HEK293 (cell line): ENCODE results near the gene CHN1.

ENCODE experiments used
- CTCF ChIA-PET: fragments of 350-600 bp; formaldehyde crosslinking; extraction: SDS; loops from one replicate; lab custom pipeline; 2021; ENCODE audit warnings: antibody characterized with exemption; lab: Yijun Ruan, JAX
- POLR2A ChIA-PET: fragments of 300-600 bp; formaldehyde crosslinking; extraction: SDS; loops from one replicate; lab custom pipeline; 2020; ENCODE audit warnings: antibody characterized with exemption, inconsistent platforms; lab: Yijun Ruan, JAX
- H3K27ac ChIP-seq: fragments of 200-500 bp; sonication (Bioruptor generic); 2 replicates; pipeline ENCODE4 v1.5.1; 2014; ENCODE audit warnings: low read depth, low read length, control low read depth, inconsistent platforms; ENCODE audit errors: extremely low read depth
- H3K36me3 ChIP-seq, 2 experiments: fragments of 200-500 bp in 1 of 2; sonication (Bioruptor generic) in 1 of 2; 1 replicate in 1 of 2; 2 replicates in 1 of 2; pipeline ENCODE4 v1.5.1; 2014 to 2017; ENCODE audit warnings: inconsistent platforms in 2 of 2, low read length in 2 of 2; ENCODE audit not compliant: control insufficient read depth in 2 of 2, insufficient read depth in 1 of 2
- H3K4me1 ChIP-seq: fragments of 200-500 bp; sonication (Bioruptor generic); 2 replicates; pipeline ENCODE4 v1.5.1; 2014; ENCODE audit warnings: mild to moderate bottlenecking, low read length, inconsistent platforms; ENCODE audit not compliant: control insufficient read depth, insufficient read depth
- H3K4me3 ChIP-seq: 2 replicates; pipeline ENCODE4 v1.5.1; 2011; ENCODE audit warnings: low read depth, mild to moderate bottlenecking, control low read depth, low read length, moderate library complexity
- H3K9me3 ChIP-seq: fragments of 200-500 bp; sonication (Bioruptor generic); 2 replicates; pipeline ENCODE4 v1.5.1; 2014; ENCODE audit warnings: low read depth, low read length, inconsistent platforms; ENCODE audit not compliant: control insufficient read depth, insufficient read depth
- GLI4 ChIP-seq: fragments of 450-650 bp; formaldehyde crosslinking; IDR thresholded peaks from 2 replicates; pipeline ENCODE4 v1.5.1; 2016; ENCODE audit warnings: missing biosample characterization, missing genetic modification characterization
- GLIS1 ChIP-seq: fragments of 450-650 bp; formaldehyde crosslinking; IDR thresholded peaks from 2 replicates; pipeline ENCODE4 v1.5.1; 2016; ENCODE audit warnings: missing biosample characterization, missing genetic modification characterization
- HOXA7 ChIP-seq: sonication (generic); formaldehyde crosslinking; IDR thresholded peaks from 2 replicates; pipeline ENCODE4 v1.8.1; 2022; ENCODE audit warnings: missing genetic modification reagents, borderline replicate concordance
- INSM2 ChIP-seq: fragments of 450-650 bp; formaldehyde crosslinking; IDR thresholded peaks from 2 replicates; pipeline ENCODE4 v1.5.1; 2016; ENCODE audit warnings: missing biosample characterization, missing genetic modification characterization
- KLF9 ChIP-seq: fragments of 450-650 bp; formaldehyde crosslinking; IDR thresholded peaks from 2 replicates; pipeline ENCODE4 v1.5.1; 2016; ENCODE audit warnings: missing biosample characterization, missing genetic modification characterization, low read depth
- REST ChIP-seq: fragments of 450-650 bp; formaldehyde crosslinking; IDR thresholded peaks from 2 replicates; pipeline ENCODE4 v1.5.1; 2016; ENCODE audit warnings: missing biosample characterization, missing genetic modification characterization
- SALL2 ChIP-seq: fragments of 450-650 bp; formaldehyde crosslinking; IDR thresholded peaks from 2 replicates; pipeline ENCODE4 v1.5.0; 2017; ENCODE audit warnings: missing biosample characterization, mild to moderate bottlenecking, missing genetic modification characterization, borderline replicate concordance
- ZBTB17 ChIP-seq: fragments of 450-650 bp; formaldehyde crosslinking; IDR thresholded peaks from 2 replicates; pipeline ENCODE4 v1.5.1; 2016; ENCODE audit warnings: missing biosample characterization, missing genetic modification characterization
- ZNF239 ChIP-seq: fragments of 450-650 bp; formaldehyde crosslinking; IDR thresholded peaks from 2 replicates; pipeline ENCODE4 v1.5.1; 2016; ENCODE audit warnings: missing biosample characterization, missing genetic modification characterization
- ZNF280D ChIP-seq: fragments of 450-650 bp; formaldehyde crosslinking; IDR thresholded peaks from 2 replicates; pipeline ENCODE4 v1.5.1; 2016; ENCODE audit warnings: missing biosample characterization, missing genetic modification characterization
- ZNF488 ChIP-seq: fragments of 450-650 bp; formaldehyde crosslinking; IDR thresholded peaks from 2 replicates; pipeline ENCODE4 v1.5.1; 2016; ENCODE audit warnings: missing biosample characterization, missing genetic modification characterization
- ZNF548 ChIP-seq: fragments of 450-650 bp; formaldehyde crosslinking; IDR thresholded peaks from 2 replicates; pipeline ENCODE4 v1.5.1; 2016; ENCODE audit warnings: missing biosample characterization, missing genetic modification characterization
- ZNF549 ChIP-seq: fragments of 450-650 bp; IDR thresholded peaks from 2 replicates; pipeline ENCODE4 v1.5.1; 2018; ENCODE audit warnings: missing biosample characterization, missing genetic modification characterization, mild to moderate bottlenecking, inconsistent platforms, moderate library complexity
- ZNF560 ChIP-seq: fragments of 450-650 bp; formaldehyde crosslinking; IDR thresholded peaks from 2 replicates; pipeline ENCODE4 v1.5.1; 2017; ENCODE audit warnings: missing biosample characterization, missing genetic modification characterization, borderline replicate concordance
- ZNF596 ChIP-seq: fragments of 450-650 bp; IDR thresholded peaks from 2 replicates; pipeline ENCODE4 v1.5.0; 2018; ENCODE audit warnings: missing biosample characterization, mild to moderate bottlenecking, missing genetic modification characterization, moderate library complexity
- ZNF624 ChIP-seq: fragments of 450-650 bp; formaldehyde crosslinking; IDR thresholded peaks from 2 replicates; pipeline ENCODE4 v1.5.1; 2017; ENCODE audit warnings: missing biosample characterization, missing genetic modification characterization
- ZNF629 ChIP-seq: fragments of 450-650 bp; formaldehyde crosslinking; IDR thresholded peaks from 2 replicates; pipeline ENCODE4 v1.5.1; 2017; ENCODE audit warnings: missing biosample characterization, missing genetic modification characterization
- ZNF658 ChIP-seq: fragments of 450-650 bp; formaldehyde crosslinking; IDR thresholded peaks from 2 replicates; pipeline ENCODE4; 2016; ENCODE audit warnings: missing biosample characterization, missing genetic modification characterization
- ZNF670 ChIP-seq: fragments of 450-650 bp; formaldehyde crosslinking; IDR thresholded peaks from 2 replicates; pipeline ENCODE4 v1.5.1; 2016; ENCODE audit warnings: missing biosample characterization, missing genetic modification characterization, low read depth
- ZNF830 ChIP-seq: fragments of 450-650 bp; IDR thresholded peaks from 2 replicates; pipeline ENCODE4 v1.5.0; 2018; ENCODE audit warnings: missing biosample characterization, missing genetic modification characterization, low read depth, mild to moderate bottlenecking, moderate library complexity

CHN1 gene

GRCh38 chr2:174779361-174779928 is 225.7 kb downstream of the CHN1 start:
- POLR2A ChIA-PET = no interaction called here
- H3K9me3 ChIP-seq = no peaks in the 10 kb centered on the region
- H3K4me1 ChIP-seq = no peaks in the 10 kb centered on the region
- TF ChIP-seq ZNF549 (no peak), GLIS1 (tag by site-specific recombination) (no peak)
- H3K4me3 ChIP-seq = no peak overlapping the region
- no peak overlapping the region for H3K27ac ChIP-seq
- H3K36me3 ChIP-seq = no peaks in the 10 kb centered on the region
- CTCF ChIA-PET = interaction anchor here (0.6 kb wide), 1 partner anchor 83 kb away, joined by 3 read pairs; no protein-coding TSS in a partner anchor

- ChIA-PET CTCF (no interaction called here), POLR2A (no interaction called here)
- Histone ChIP-seq H3K4me1 (no peaks in the 10 kb centered on the region), H3K4me3 (no peak overlapping the region), H3K36me3 (no peaks in the 10 kb centered on the region), H3K9me3 (no peaks in the 10 kb centered on the region), H3K27ac (no peak overlapping the region)
- no peak for TF ChIP-seq HOXA7 (CRISPR knock-in tag)
- no peak for TF ChIP-seq ZNF624 (tag by site-specific recombination)
- TF ChIP-seq REST (tag by site-specific recombination) = no peak
- no peak for TF ChIP-seq SALL2 (tag by site-specific recombination)
- TF ChIP-seq ZNF830 (tag by site-specific recombination) = no peak
Measured at GRCh38 chr2:174778085-174778981, 226.8 kb downstream of the CHN1 start.

GRCh38 chr2:174777347-174778084 is 227.7 kb downstream of the CHN1 start:
- no peaks in the 10 kb centered on the region for H3K4me1 ChIP-seq
- CTCF ChIA-PET = interaction anchor here (0.5 to 1.3 kb wide), 5 partner anchors 11 to 304 kb away, joined by 3 to 6 read pairs (median 4); no protein-coding TSS in a partner anchor
- no peaks in the 10 kb centered on the region for H3K36me3 ChIP-seq
- POLR2A ChIA-PET = no interaction called here
- no peaks in the 10 kb centered on the region for H3K9me3 ChIP-seq
- no peak overlapping the region for H3K27ac ChIP-seq
- H3K4me3 ChIP-seq = no peak overlapping the region
- no peak for TF ChIP-seq ZBTB17 (tag by site-specific recombination)
- TF ChIP-seq INSM2 (tag by site-specific recombination) = no peak
- no peak for TF ChIP-seq ZNF280D (tag by site-specific recombination)
- no peak for TF ChIP-seq ZNF629 (tag by site-specific recombination)
- no peak for TF ChIP-seq ZNF658 (tag by site-specific recombination)
- TF ChIP-seq GLI4 (tag by site-specific recombination) = no peak
- TF ChIP-seq ZNF488 = no peak
- no peak for TF ChIP-seq ZNF560 (tag by site-specific recombination)
- no peak for TF ChIP-seq ZNF596
- no peak for TF ChIP-seq KLF9 (tag by site-specific recombination)
- TF ChIP-seq ZNF239 = no peak
- no peak for TF ChIP-seq ZNF670 (tag by site-specific recombination)
- no peak for TF ChIP-seq ZNF548 (tag by site-specific recombination)
